Superior temporal gyrus (tissue), 1 donor: ENCODE measurements around the gene MCRIP2.

Source experiments
- DNase-seq: peaks from one replicate; pipeline ENCODE4 v3.0.0-alpha.2; 2016; ENCODE audit errors: extremely low spot score

Gene MCRIP2

GRCh38 chr16:616733-617586, 24.7 kb upstream of the MCRIP2 start:
- no peak for DNase-seq

GRCh38 chr16:617855-618254, 23.8 kb upstream of the MCRIP2 start:
- no peak for DNase-seq

GRCh38 chr16:619476-620100, 22.0 kb upstream of the MCRIP2 start:
- DNase-seq: no peak

- DNase-seq: peak; percentile 16
Measured at GRCh38 chr16:620700-621525, 20.7 kb upstream of the MCRIP2 start.

GRCh38 chr16:621526-622105, 20.0 kb upstream of the MCRIP2 start:
- DNase-seq: peak; percentile 18

GRCh38 chr16:622920-623280, 18.7 kb upstream of the MCRIP2 start:
- no peak for DNase-seq

- DNase-seq: peak; percentile 13
Measured at GRCh38 chr16:624526-625070, 17.0 kb upstream of the MCRIP2 start.

- no peak for DNase-seq
Measured at GRCh38 chr16:625117-625976, 16.3 kb upstream of the MCRIP2 start.

- DNase-seq: no peak
Measured at GRCh38 chr16:625977-626765, 15.5 kb upstream of the MCRIP2 start.

- peak; percentile 35 for DNase-seq
Measured at GRCh38 chr16:626787-627453, 14.7 kb upstream of the MCRIP2 start.

- DNase-seq: no peak
Measured at GRCh38 chr16:627454-628239, 14.0 kb upstream of the MCRIP2 start.

- DNase-seq: no peak
Measured at GRCh38 chr16:628321-629061, 13.1 kb upstream of the MCRIP2 start.

- no peak for DNase-seq
Measured at GRCh38 chr16:629185-629832, 12.3 kb upstream of the MCRIP2 start.

GRCh38 chr16:629833-630248, 11.8 kb upstream of the MCRIP2 start:
- no peak for DNase-seq

GRCh38 chr16:630249-630814, 11.3 kb upstream of the MCRIP2 start:
- no peak for DNase-seq

GRCh38 chr16:630815-631405, 10.7 kb upstream of the MCRIP2 start, which contains the start of gene WFIKKN1:
Gene WFIKKN1 (plus strand): TSS chr16:630985. CDS start chr16:631254, 269 bp downstream.
- no peak for DNase-seq
